ENCODE measurements around the gene PI4K2A. TPM values are rescaled to one million over a fixed set of nuclear protein-coding genes. Genes with fewer than 3 reads are reported as not detected.

PI4K2A gene
- total RNA-seq, 2 experiments from 2014 or later, result 10.5 to 13.2 TPM

GRCh38 chr10:97705006-97705670 lies 64.7 kb downstream of the PI4K2A start:
- Mint-ChIP-seq H3K36me3 (no peaks in the 10 kb centered on the region), H3K9me3 (ENCODE audit: low read depth) (no peaks in the 10 kb centered on the region), H3K27me3 (peaks cover 37% of the 10 kb centered on the region), H3K27ac (no peak overlapping the region), H3K4me3 (no peak overlapping the region), H3K4me1 (peaks cover 8% of the 10 kb centered on the region)
- CTCF ChIA-PET, result interaction anchor here (1.2 to 15.3 kb wide), 4 partner anchors 9 to 24 kb away, joined by 4 to 355 read pairs (median 28); partner anchors contain the start of genes AVPI1 and ZFYVE27
- no peak for ATAC-seq
- DNase-seq, result no peak

- no peaks in the 10 kb centered on the region for H3K36me3 Mint-ChIP-seq
- no peak for DNase-seq
- H3K4me3 Mint-ChIP-seq, result no peak overlapping the region
- no peaks in the 10 kb centered on the region for H3K4me1 Mint-ChIP-seq
- no peak overlapping the region for H3K27ac Mint-ChIP-seq
- H3K27me3 Mint-ChIP-seq, result peaks cover 39% of the 10 kb centered on the region
- H3K9me3 Mint-ChIP-seq (ENCODE audit: low read depth), result no peaks in the 10 kb centered on the region
- ATAC-seq, result no peak
- CTCF ChIA-PET, result interaction anchor here (1.3 to 15.3 kb wide), 4 partner anchors 22 to 319 kb away, joined by 3 to 355 read pairs (median 5); partner anchors contain the start of gene ZFYVE27
Observed at GRCh38 chr10:97707134-97707861, 66.8 kb downstream of the PI4K2A start.

- Mint-ChIP-seq H3K27ac (no peak overlapping the region), H3K4me3 (no peak overlapping the region), H3K4me1 (peaks cover 5% of the 10 kb centered on the region), H3K27me3 (peaks cover 44% of the 10 kb centered on the region), H3K9me3 (ENCODE audit: low read depth) (no peaks in the 10 kb centered on the region), H3K36me3 (no peaks in the 10 kb centered on the region)
- no peak for ATAC-seq
- CTCF ChIA-PET, result interaction anchor here (0.6 to 15.3 kb wide), 10 partner anchors 20 to 318 kb away, joined by 3 to 355 read pairs (median 3); partner anchors contain the start of genes AVPI1 and ZFYVE27
- no peak for DNase-seq
Observed at GRCh38 chr10:97708167-97708566, 67.7 kb downstream of the PI4K2A start.

- H3K27ac Mint-ChIP-seq, result no peak overlapping the region
- H3K4me3 Mint-ChIP-seq, result no peak overlapping the region
- CTCF ChIA-PET, result interaction anchor here (0.6 to 15.3 kb wide), 16 partner anchors 8 to 317 kb away, joined by 3 to 355 read pairs (median 6); partner anchors contain the start of genes ANKRD2, AVPI1 and ZFYVE27
Observed at GRCh38 chr10:97708976-97709946, 68.8 kb downstream of the PI4K2A start.

GRCh38 chr10:97711640-97712572 lies 71.4 kb downstream of the PI4K2A start:
- peaks cover 50% of the 10 kb centered on the region for H3K27me3 Mint-ChIP-seq
- no peaks in the 10 kb centered on the region for H3K36me3 Mint-ChIP-seq
- CTCF ChIA-PET, result interaction anchor here (1.6 to 15.3 kb wide), 3 partner anchors 10 to 157 kb away, joined by 3 to 355 read pairs (median 48); partner anchors contain the start of gene ZFYVE27
- ATAC-seq (no peak), DNase-seq (no peak)
- H3K4me3 Mint-ChIP-seq, result peak overlapping the region; percentile 10
- no peak overlapping the region for H3K27ac Mint-ChIP-seq
- H3K9me3 Mint-ChIP-seq (ENCODE audit: low read depth), result no peaks in the 10 kb centered on the region
- H3K4me1 Mint-ChIP-seq, result peaks cover 11% of the 10 kb centered on the region

More at GRCh38 chr10:97708976-97709946, 68.8 kb downstream of the PI4K2A start:
- Mint-ChIP-seq H3K9me3 (ENCODE audit: low read depth) (no peaks in the 10 kb centered on the region), H3K4me1 (peaks cover 8% of the 10 kb centered on the region), H3K27me3 (peaks cover 38% of the 10 kb centered on the region), H3K36me3 (no peaks in the 10 kb centered on the region)
- ATAC-seq (no peak), DNase-seq (peak; percentile 57)

GRCh38 chr10:97713339-97713825 lies 72.9 kb downstream of the PI4K2A start, which contains the start of gene MARVELD1:
MARVELD1 (plus strand) TSS chr10:97713730; CDS start chr10:97713877, 147 bp downstream.
- Mint-ChIP-seq H3K27me3 (peaks cover 48% of the 10 kb centered on the region), H3K27ac (peak within 1 kb of the TSS; percentile 78), H3K4me3 (peak within 1 kb of the TSS; percentile 81), H3K9me3 (ENCODE audit: low read depth) (no peaks in the 10 kb centered on the region), H3K36me3 (no peaks in the 10 kb centered on the region), H3K4me1 (peaks cover 11% of the 10 kb centered on the region)
- CTCF ChIA-PET, result interaction anchor here (0.6 to 15.3 kb wide), 3 partner anchors 12 to 38 kb away, joined by 3 to 355 read pairs (median 48); partner anchors contain the start of gene ZFYVE27
- DNase-seq (no peak), ATAC-seq (no peak)

- H3K36me3 Mint-ChIP-seq, result no peaks in the 10 kb centered on the region
- H3K4me3 Mint-ChIP-seq, result peak overlapping the region; percentile 81
- H3K27me3 Mint-ChIP-seq, result peaks cover 46% of the 10 kb centered on the region
- ATAC-seq (peak; percentile 83), DNase-seq (peak; percentile 68)
- H3K27ac Mint-ChIP-seq, result peak overlapping the region; percentile 78
- H3K4me1 Mint-ChIP-seq, result peaks cover 11% of the 10 kb centered on the region
- CTCF ChIA-PET, result interaction anchor here (0.6 to 15.3 kb wide), 4 partner anchors 9 to 38 kb away, joined by 3 to 355 read pairs (median 26); partner anchors contain the start of gene ZFYVE27
- H3K9me3 Mint-ChIP-seq (ENCODE audit: low read depth), result no peaks in the 10 kb centered on the region
Observed at GRCh38 chr10:97713826-97714400, 73.4 kb downstream of the PI4K2A start.

GRCh38 chr10:97714401-97715258 lies 74.2 kb downstream of the PI4K2A start:
- H3K27me3 Mint-ChIP-seq, result peaks cover 39% of the 10 kb centered on the region
- DNase-seq, result no peak
- peak overlapping the region; percentile 81 for H3K4me3 Mint-ChIP-seq
- H3K9me3 Mint-ChIP-seq (ENCODE audit: low read depth), result no peaks in the 10 kb centered on the region
- H3K4me1 Mint-ChIP-seq, result peaks cover 11% of the 10 kb centered on the region
- no peak overlapping the region for H3K27ac Mint-ChIP-seq
- CTCF ChIA-PET, result interaction anchor here (1.4 to 15.3 kb wide), 3 partner anchors 10 to 15 kb away, joined by 4 to 355 read pairs (median 48); partner anchors contain the start of gene ZFYVE27
- no peaks in the 10 kb centered on the region for H3K36me3 Mint-ChIP-seq
- peak; percentile 64 for ATAC-seq

GRCh38 chr10:97715259-97715874 lies 74.9 kb downstream of the PI4K2A start:
- DNase-seq, result no peak
- Mint-ChIP-seq H3K27me3 (peaks cover 34% of the 10 kb centered on the region), H3K4me3 (no peak overlapping the region), H3K27ac (no peak overlapping the region), H3K4me1 (peaks cover 11% of the 10 kb centered on the region), H3K9me3 (ENCODE audit: low read depth) (no peaks in the 10 kb centered on the region), H3K36me3 (no peaks in the 10 kb centered on the region)
- no peak for ATAC-seq
- CTCF ChIA-PET, result interaction anchor here (1.4 to 15.3 kb wide), 3 partner anchors 10 to 14 kb away, joined by 4 to 355 read pairs (median 48); partner anchors contain the start of gene ZFYVE27

GRCh38 chr10:97717627-97718026 lies 77.2 kb downstream of the PI4K2A start:
- CTCF ChIA-PET, result interaction anchor here (1.3 to 1.8 kb wide), 5 partner anchors 9 to 19 kb away, joined by 4 to 11 read pairs (median 7); partner anchors contain the start of gene ZFYVE27
- peaks cover 11% of the 10 kb centered on the region for H3K4me1 Mint-ChIP-seq

More at GRCh38 chr10:97717627-97718026, 77.2 kb downstream of the PI4K2A start:
- no peak overlapping the region for H3K4me3 Mint-ChIP-seq
- H3K27me3 Mint-ChIP-seq, result peaks cover 28% of the 10 kb centered on the region
- H3K9me3 Mint-ChIP-seq (ENCODE audit: low read depth), result no peaks in the 10 kb centered on the region
- no peaks in the 10 kb centered on the region for H3K36me3 Mint-ChIP-seq
- DNase-seq (no peak), ATAC-seq (no peak)
- no peak overlapping the region for H3K27ac Mint-ChIP-seq
